K562 (cell line): ENCODE results near the gene COG4. TPM values are rescaled to one million over a fixed set of nuclear protein-coding genes. Genes with fewer than 3 reads are reported as not detected.

Source experiments
- BDP1 ChIP-seq: IDR thresholded peaks from 3 replicates; pipeline ENCODE4 v1.6.1; 2011; ENCODE audit not compliant: insufficient read length, insufficient read depth
- BRD4 ChIP-seq: fragments of 200-600 bp; sonication (generic); IDR thresholded peaks from 2 replicates; pipeline ENCODE4 v1.6.1; 2017; ENCODE audit warnings: inconsistent platforms
- BRF1 ChIP-seq: IDR thresholded peaks from 3 replicates; pipeline ENCODE4 v1.6.1; 2011; ENCODE audit warnings: borderline replicate concordance, mild to moderate bottlenecking; ENCODE audit not compliant: insufficient read length; ENCODE audit errors: extremely low read depth
- CHD4 ChIP-seq: fragments of 200-600 bp; sonication (generic); IDR thresholded peaks from 3 replicates; pipeline ENCODE4 v1.6.1; 2012; ENCODE audit warnings: low read depth, mild to moderate bottlenecking, mixed read lengths, low read length, inconsistent platforms; ENCODE audit not compliant: insufficient read depth, insufficient replicate concordance, poor library complexity, severe bottlenecking
- CREBBP ChIP-seq: IDR thresholded peaks from one replicate; pipeline ENCODE4 v1.6.1; 2012; ENCODE audit warnings: low read depth, mild to moderate bottlenecking, control low read depth, inconsistent platforms, low read length
- GATAD2B ChIP-seq: fragments of 450-650 bp; IDR thresholded peaks from 2 replicates; pipeline ENCODE4 v1.6.1; 2017; ENCODE audit warnings: mild to moderate bottlenecking, borderline replicate concordance
- HBP1 ChIP-seq: fragments of 450-650 bp; formaldehyde crosslinking; IDR thresholded peaks from 2 replicates; pipeline ENCODE4 v1.4.0; 2022; ENCODE audit warnings: missing genetic modification characterization
- JUN ChIP-seq, 2 experiments: sonication (generic) in 1 of 2; formaldehyde crosslinking in 1 of 2; IDR thresholded peaks; 2 replicates each; pipeline versions ENCODE4 v1.6.1 to v1.8.0; 2012 to 2022; ENCODE audit warnings: borderline replicate concordance in 2 of 2, mild to moderate bottlenecking in 2 of 2, improper control_type of control experiment in 1 of 2, low read depth in 1 of 2, low read length in 1 of 2, missing genetic modification reagents in 1 of 2
- PRDM10 ChIP-seq: fragments of 450-650 bp; IDR thresholded peaks from 2 replicates; pipeline ENCODE4 v1.6.1; 2018; ENCODE audit not compliant: partially characterized antibody
- PRMT5 ChIP-seq: sonication (generic); formaldehyde crosslinking; IDR thresholded peaks from 2 replicates; pipeline ENCODE4 v1.5.0; 2020; ENCODE audit warnings: missing genetic modification reagents
- RBM22 ChIP-seq: fragments of 200-400 bp; formaldehyde crosslinking; IDR thresholded peaks from 2 replicates; pipeline ENCODE4 v1.6.1; 2018; ENCODE audit warnings: low read length, low read depth; ENCODE audit not compliant: poor library complexity, severe bottlenecking
- TEAD2 ChIP-seq: fragments of 450-650 bp; IDR thresholded peaks from 2 replicates; pipeline ENCODE4 v1.6.1; 2016; ENCODE audit warnings: missing genetic modification characterization, control low read depth, missing compliant biosample characterization
- TRIM28 ChIP-seq: fragments of 450-650 bp; IDR thresholded peaks from 2 replicates; pipeline ENCODE4 v1.6.1; 2017
- USF1 ChIP-seq: sonication (generic); formaldehyde crosslinking; IDR thresholded peaks from 2 replicates; pipeline ENCODE4 v1.9.0; 2022; ENCODE audit warnings: mild to moderate bottlenecking, missing genetic modification reagents
- XRCC3 ChIP-seq: fragments of 450-650 bp; IDR thresholded peaks from 2 replicates; pipeline ENCODE4 v1.6.1; 2017; ENCODE audit warnings: mild to moderate bottlenecking, moderate library complexity
- ZBTB8A ChIP-seq: fragments of 450-650 bp; IDR thresholded peaks from 2 replicates; pipeline ENCODE4 v1.6.1; 2018; ENCODE audit warnings: mild to moderate bottlenecking, moderate library complexity; ENCODE audit not compliant: partially characterized antibody
- ZFP91 ChIP-seq: sonication (generic); formaldehyde crosslinking; IDR thresholded peaks from 2 replicates; pipeline ENCODE4 v1.8.0; 2022; ENCODE audit warnings: mild to moderate bottlenecking, missing genetic modification reagents
- polyA plus RNA-seq, 8 experiments: library from polyadenylated mRNA; depleted of rRNA in 4 of 8; stranded (reverse) in 5 of 8; unstranded in 3 of 8; fragments of >200 nt; fragmentation: Nextera tagmentation in 2 of 8; fragmentation: Illumina TruSeq in 1 of 8; extraction: Ambion mirVana in 2 of 8; extraction: Trizol in 1 of 8; gene quantifications; 2 replicates each; pipeline versions ENCODE4 v1.2.1 to v1.2.3, GENCODE V29; 2011 to 2014; ENCODE audit warnings: inconsistent platforms in 1 of 8, missing spikeins in 1 of 8
- total RNA-seq, 7 experiments: library from RNA; depleted of rRNA in 6 of 7; stranded (reverse); fragments of >200 nt in 6 of 7; fragmentation: Illumina TruSeq in 2 of 7; extraction: Trizol in 2 of 7; gene quantifications; 2 replicates each; pipeline versions ENCODE4 v1.2.1 to v1.2.3, GENCODE V29; 2011 to 2021; ENCODE audit warnings: low replicate concordance in 1 of 7

COG4 gene
- total and polyA plus RNA-seq, 9 of the 15 experiments (the other 6 are each of a cell fraction or from before 2014, with no cell fraction given): 13.7 to 73.9 (median 44.2) TPM

GRCh38 chr16:70523743-70524398 lies 517 bp upstream of the COG4 start, which contains the start of gene SF3B3 (continued):
- TF ChIP-seq BRD4 (peak; percentile 100), JUN (IDR thresholded peaks at IDR 0.05; ENCODE audit: borderline replicate concordance, low read depth, low read length) (0 out of 2 replicates have a peak, but pooled peaks have one; percentile 5), JUN (CRISPR knock-in tag; IDR thresholded peaks at IDR 0.05; ENCODE audit: borderline replicate concordance) (no peak), PRDM10 (peak; percentile 20), CREBBP (no peak), BRF1 (no peak), CHD4 (no peak), TEAD2 (tag) (no peak), TRIM28 (no peak), BDP1 (no peak), GATAD2B (no peak), PRMT5 (no peak), RBM22 (no peak), USF1 (peak; percentile 33; the same call in 1 of the 2 replicates), XRCC3 (no peak), ZBTB8A (peak; percentile 52), ZFP91 (CRISPR knock-in tag) (0 out of 2 replicates have a peak, but pooled peaks have one; percentile 31), HBP1 (CRISPR knock-in tag) (no peak)
